ENCODE results near the gene TYSND1.
A peak's percentile ranks its signal among the peaks of the same experiment; 100 is the strongest.

The TYSND1 gene

GRCh38 chr10:70118196-70118595 is 28.3 kb downstream of the TYSND1 start:
- H3K27me3 ChIP-seq (ENCODE audit: low read length), result no peaks in the 10 kb centered on the region
- no peak for TF ChIP-seq EZH2phosphoT487 (conservative IDR thresholded peaks at IDR 0.05; ENCODE audit: low read length)
- no peak for TF ChIP-seq CTCF (IDR thresholded peaks at IDR 0.05; ENCODE audit: insufficient read depth, low read length, poor library complexity, severe bottlenecking)
- H3K36me3 ChIP-seq (ENCODE audit: low read length), result no peaks in the 10 kb centered on the region
- H3K27ac ChIP-seq (ENCODE audit: low read depth, low read length), result no peak overlapping the region
- H3K79me2 ChIP-seq (ENCODE audit: insufficient read depth, low read length), result no peaks in the 10 kb centered on the region
- H3K4me3 ChIP-seq (ENCODE audit: insufficient read depth, low read length, poor library complexity, severe bottlenecking), result no peak overlapping the region
- no peak overlapping the region for H3K4me2 ChIP-seq (ENCODE audit: low read depth, low read length, poor library complexity, severe bottlenecking)
- H3F3A ChIP-seq (ENCODE audit: insufficient read depth), result no peaks in the 10 kb centered on the region
- H3K9ac ChIP-seq (ENCODE audit: low read length), result no peak overlapping the region
- H2AFZ ChIP-seq (ENCODE audit: low read depth, low read length, severe bottlenecking), result no peak overlapping the region
- H4K20me1 ChIP-seq (ENCODE audit: low read depth, low read length), result no peaks in the 10 kb centered on the region
- no peaks in the 10 kb centered on the region for H3K9me3 ChIP-seq (ENCODE audit: insufficient read depth, low read length)
- no peaks in the 10 kb centered on the region for H3K9me2 ChIP-seq (replicated peaks; ENCODE audit: insufficient read depth, low read length)

GRCh38 chr10:70117646-70118045 is 28.9 kb downstream of the TYSND1 start:
- no peak overlapping the region for H3K9ac ChIP-seq (ENCODE audit: low read length)
- no peaks in the 10 kb centered on the region for H3K9me2 ChIP-seq (replicated peaks; ENCODE audit: insufficient read depth, low read length)
- no peaks in the 10 kb centered on the region for H3K27me3 ChIP-seq (ENCODE audit: low read length)
- H3K36me3 ChIP-seq (ENCODE audit: low read length), result no peaks in the 10 kb centered on the region
- H3K4me2 ChIP-seq (ENCODE audit: low read depth, low read length, poor library complexity, severe bottlenecking), result no peak overlapping the region
- no peak overlapping the region for H3K27ac ChIP-seq (ENCODE audit: low read depth, low read length)
- H3F3A ChIP-seq (ENCODE audit: insufficient read depth), result no peaks in the 10 kb centered on the region
- H4K20me1 ChIP-seq (ENCODE audit: low read depth, low read length), result no peaks in the 10 kb centered on the region
- H3K4me3 ChIP-seq (ENCODE audit: insufficient read depth, low read length, poor library complexity, severe bottlenecking), result no peak overlapping the region
- no peaks in the 10 kb centered on the region for H3K9me3 ChIP-seq (ENCODE audit: insufficient read depth, low read length)
- no peaks in the 10 kb centered on the region for H3K79me2 ChIP-seq (ENCODE audit: insufficient read depth, low read length)
- TF ChIP-seq EZH2phosphoT487 (conservative IDR thresholded peaks at IDR 0.05; ENCODE audit: low read length), result no peak
- TF ChIP-seq CTCF (IDR thresholded peaks at IDR 0.05; ENCODE audit: insufficient read depth, low read length, poor library complexity, severe bottlenecking), result no peak
- no peak overlapping the region for H2AFZ ChIP-seq (ENCODE audit: low read depth, low read length, severe bottlenecking)

- no peaks in the 10 kb centered on the region for H3F3A ChIP-seq (ENCODE audit: insufficient read depth)
- H3K9ac ChIP-seq (ENCODE audit: low read length), result no peak overlapping the region
- H3K36me3 ChIP-seq (ENCODE audit: low read length), result no peaks in the 10 kb centered on the region
- no peak overlapping the region for H3K4me3 ChIP-seq (ENCODE audit: insufficient read depth, low read length, poor library complexity, severe bottlenecking)
- no peaks in the 10 kb centered on the region for H3K27me3 ChIP-seq (ENCODE audit: low read length)
- peak; percentile 98 for TF ChIP-seq CTCF (IDR thresholded peaks at IDR 0.05; ENCODE audit: insufficient read depth, low read length, poor library complexity, severe bottlenecking)
- TF ChIP-seq EZH2phosphoT487 (conservative IDR thresholded peaks at IDR 0.05; ENCODE audit: low read length), result no peak
- H2AFZ ChIP-seq (ENCODE audit: low read depth, low read length, severe bottlenecking), result no peak overlapping the region
- H3K9me2 ChIP-seq (replicated peaks; ENCODE audit: insufficient read depth, low read length), result no peaks in the 10 kb centered on the region
- no peaks in the 10 kb centered on the region for H4K20me1 ChIP-seq (ENCODE audit: low read depth, low read length)
- H3K27ac ChIP-seq (ENCODE audit: low read depth, low read length), result no peak overlapping the region
- no peak overlapping the region for H3K4me2 ChIP-seq (ENCODE audit: low read depth, low read length, poor library complexity, severe bottlenecking)
- no peaks in the 10 kb centered on the region for H3K9me3 ChIP-seq (ENCODE audit: insufficient read depth, low read length)
- H3K79me2 ChIP-seq (ENCODE audit: insufficient read depth, low read length), result no peaks in the 10 kb centered on the region
Measured at GRCh38 chr10:70115948-70116682, 30.4 kb downstream of the TYSND1 start.

Measured in SU-DHL-6 (cell line).